ENCODE results near the gene PAK4. TPM values are rescaled to one million over a fixed set of nuclear protein-coding genes. Genes with fewer than 3 reads are reported as not detected.

PAK4 gene
- total and polyA plus RNA-seq, 9 of the 15 experiments (the other 6 are each of a cell fraction or from before 2014, with no cell fraction given): 0.21 to 33.5 (median 5.8) TPM

GRCh38 chr19:39125199-39125553 lies 410 bp upstream of the PAK4 start (continued):
- no peak for TF ChIP-seq PCBP1 (IDR thresholded peaks at IDR 0.05; ENCODE audit: low read depth, low read length, poor library complexity, severe bottlenecking)
- TF ChIP-seq SMAD1 (IDR thresholded peaks at IDR 0.05; ENCODE audit: low read depth, low read length, partially characterized antibody): no peak
- TF ChIP-seq CBX1 (IDR thresholded peaks at IDR 0.05; ENCODE audit: low read depth): peak; percentile 91
- no peak for TF ChIP-seq FOXJ2 (tag; IDR thresholded peaks at IDR 0.05)
- 0 out of 2 replicates have a peak, but pooled peaks have one; percentile 8 for TF ChIP-seq E2F1 (CRISPR knock-in tag; IDR thresholded peaks at IDR 0.05)
- no peak for TF ChIP-seq MAFK (IDR thresholded peaks at IDR 0.05; ENCODE audit: low read length)
- TF ChIP-seq ZBTB8A (IDR thresholded peaks at IDR 0.05; ENCODE audit: partially characterized antibody): no peak
- TF ChIP-seq TRIM28 (IDR thresholded peaks at IDR 0.05): peak; percentile 49; the same call in 1 of the 2 replicates
- no peak for TF ChIP-seq ATF7 (IDR thresholded peaks at IDR 0.05)
- TF ChIP-seq USF1 (CRISPR knock-in tag; IDR thresholded peaks at IDR 0.05): no peak
- no peak for TF ChIP-seq NR3C1 (CRISPR knock-in tag; IDR thresholded peaks at IDR 0.05)
- TF ChIP-seq ARHGAP35 (IDR thresholded peaks at IDR 0.05; ENCODE audit: partially characterized antibody): no peak
- TF ChIP-seq KAT7 (CRISPR knock-in tag; IDR thresholded peaks at IDR 0.05; ENCODE audit: borderline replicate concordance): no peak
- no peak for TF ChIP-seq ZNF41 (CRISPR knock-in tag; conservative IDR thresholded peaks at IDR 0.05)
- TF ChIP-seq SNIP1 (IDR thresholded peaks at IDR 0.05; ENCODE audit: low read depth): peak; percentile 90
- TF ChIP-seq RBM15 (IDR thresholded peaks at IDR 0.05; ENCODE audit: insufficient read depth, low read length): no peak
- TF ChIP-seq ATF2 (CRISPR knock-in tag; IDR thresholded peaks at IDR 0.05): no peak
- peak; percentile 99 for TF ChIP-seq HDAC2 (IDR thresholded peaks at IDR 0.05)
- TF ChIP-seq TFAM (CRISPR knock-in tag; conservative IDR thresholded peaks at IDR 0.05): no peak
- TF ChIP-seq FOXO4 (CRISPR knock-in tag; IDR thresholded peaks at IDR 0.05): no peak
- no peak for TF ChIP-seq KDM5B (IDR thresholded peaks at IDR 0.05; ENCODE audit: insufficient replicate concordance, low read depth, low read length)
- no peak for TF ChIP-seq LCOR (CRISPR knock-in tag; IDR thresholded peaks at IDR 0.05)
- no peak for TF ChIP-seq TEAD2 (tag; IDR thresholded peaks at IDR 0.05)
